Natural killer cell treated with Interleukin-12 subunit alpha and Interleukin-12 subunit beta and Interleukin-15 and Interleukin-18, amount 100 ng/mL, for 72 hours (primary cell): Measurements from ENCODE around the gene KAT6B. TPM values are rescaled to one million over a fixed set of nuclear protein-coding genes. Genes with fewer than 3 reads are reported as not detected.

Experiments used
- ATAC-seq, 2 donors: fragments of 150-1000 bp; cut with Tn5 transposase in 1 of 2; sonication (Bioruptor Pico), chemical (Tn5 transposase) in 1 of 2; 2 replicates each; pipeline ENCODE4 v1.10.0; 2021
- DNase-seq: peaks from one replicate; pipeline ENCODE4 v3.0.0; 2022; ENCODE audit warnings: low spot score
- H3K27ac Mint-ChIP-seq, 2 donors: 1 replicate in 1 of 2; 2 replicates in 1 of 2; pipeline ENCODE4 v1.8.0; 2022; ENCODE audit warnings: mixed read lengths in 2 of 2, mild to moderate bottlenecking in 1 of 2, moderate library complexity in 1 of 2
- H3K27me3 Mint-ChIP-seq, 2 donors: 1 replicate in 1 of 2; 2 replicates in 1 of 2; pipeline ENCODE4 v1.8.0; 2022; ENCODE audit warnings: mixed read lengths in 2 of 2
- H3K36me3 Mint-ChIP-seq: one replicate; pipeline ENCODE4 v1.8.0; 2022; ENCODE audit warnings: mixed read lengths
- H3K4me1 Mint-ChIP-seq, 2 donors: 1 replicate in 1 of 2; 2 replicates in 1 of 2; pipeline ENCODE4 v1.8.0; 2022; ENCODE audit warnings: low read depth in 2 of 2, mixed read lengths in 2 of 2, mild to moderate bottlenecking in 1 of 2
- H3K4me3 Mint-ChIP-seq: one replicate; pipeline ENCODE4 v1.8.0; 2022; ENCODE audit warnings: mixed read lengths
- H3K9me3 Mint-ChIP-seq: 2 replicates; pipeline ENCODE4 v1.8.0; 2022; ENCODE audit warnings: mixed read lengths
- total RNA-seq, 2 donors: library from RNA; stranded (reverse); gene quantifications; one replicate each; pipeline ENCODE4 v1.2.3, GENCODE V29; 2022

Gene KAT6B
- total RNA-seq, 2 donors from 2014 or later: 26.7 to 27.9 TPM

DNA sequence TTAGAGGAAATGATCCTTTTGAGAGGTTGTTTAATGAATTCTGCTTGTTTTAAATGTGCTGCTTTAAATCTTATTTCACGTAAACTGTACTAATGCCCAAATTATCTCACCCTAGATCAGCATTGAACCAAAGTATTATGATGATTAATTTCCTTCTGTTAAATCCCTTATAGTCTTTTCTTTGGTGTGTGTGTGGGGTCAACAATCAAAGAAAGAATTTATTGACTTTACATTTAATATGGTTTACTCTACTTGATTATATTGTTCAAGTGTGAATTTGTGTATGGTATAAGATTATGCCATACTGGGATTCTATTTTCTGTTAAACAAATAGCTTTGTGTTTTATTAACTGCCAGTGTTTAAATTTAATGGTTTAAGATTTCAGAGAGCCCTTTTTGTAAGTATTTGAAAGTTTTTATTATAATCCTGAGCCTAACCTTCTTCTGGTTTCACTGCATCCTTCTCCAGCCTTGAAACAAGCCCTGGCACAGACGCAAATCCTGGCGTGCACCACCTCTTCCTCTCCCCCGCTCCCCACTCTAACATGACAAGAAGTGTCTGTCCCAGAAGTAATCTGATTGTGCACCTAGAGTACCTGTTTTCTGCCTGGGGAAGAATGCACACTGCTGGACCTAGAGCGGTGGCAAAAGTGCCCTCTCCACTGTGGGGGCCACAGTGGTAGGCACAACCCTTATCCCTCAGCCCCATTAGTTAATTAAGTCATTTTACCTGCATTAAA lies 70.6 kb downstream of the KAT6B start:
- ATAC-seq: no peak
- peak overlapping the region; percentile 15 for H3K4me3 Mint-ChIP-seq
- no peaks in the 10 kb centered on the region for H3K27me3 Mint-ChIP-seq

DNA sequence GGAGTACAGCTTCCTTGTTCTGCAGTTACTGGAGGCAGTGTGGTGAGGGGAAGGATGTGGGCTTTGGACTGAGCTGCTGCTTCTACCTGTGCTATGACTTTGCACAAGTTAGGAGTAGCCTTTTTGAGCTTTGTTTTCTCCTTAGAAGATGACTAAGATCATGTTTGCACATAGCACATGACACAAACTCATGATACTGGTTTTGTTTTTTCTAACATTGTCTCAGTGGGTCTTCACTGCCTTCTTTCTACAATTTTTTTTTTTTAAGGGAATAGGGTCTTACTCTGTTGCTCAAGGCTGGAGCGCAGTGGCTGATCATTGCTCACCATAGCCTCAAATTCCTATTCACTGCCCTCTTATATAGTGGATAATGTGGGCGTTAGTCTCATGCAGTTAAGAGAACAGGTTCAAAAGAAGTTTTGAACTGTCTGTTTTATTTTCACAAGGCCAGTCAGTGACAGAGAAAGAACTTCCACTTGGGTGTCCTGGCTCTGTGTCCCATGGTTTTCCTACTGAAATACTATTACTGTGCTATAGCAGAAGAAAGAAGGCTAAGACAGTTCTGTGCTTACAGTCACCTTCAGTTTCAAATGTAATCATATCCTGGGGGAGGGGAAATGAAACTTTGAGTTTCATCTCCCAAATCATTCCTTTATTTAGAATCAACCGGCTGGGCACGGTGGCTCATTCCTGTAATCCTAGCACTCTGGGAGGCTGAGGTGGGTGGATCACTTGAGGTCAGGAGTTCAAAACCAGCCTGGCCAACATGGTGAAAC lies 72.0 kb downstream of the KAT6B start:
- Mint-ChIP-seq H3K4me1 (peaks cover 55 to 56% of the 10 kb centered on the region in 2 donors), H3K27me3 (no peaks in the 10 kb centered on the region), H3K4me3 (peak overlapping the region; percentile 72), H3K36me3 (no peaks in the 10 kb centered on the region), H3K27ac (peak overlapping the region; percentile 83 to 93), H3K9me3 (no peaks in the 10 kb centered on the region)
- DNase-seq: no peak
- ATAC-seq: peak; percentile 82 to 91

More for the DNA sequence above, 70.6 kb downstream of the KAT6B start:
- Mint-ChIP-seq H3K27ac (peak overlapping the region; percentile 83 to 93), H3K4me1 (peaks cover 58 to 61% of the 10 kb centered on the region in 2 donors), H3K36me3 (no peaks in the 10 kb centered on the region), H3K9me3 (no peaks in the 10 kb centered on the region)
- DNase-seq: no peak

DNA sequence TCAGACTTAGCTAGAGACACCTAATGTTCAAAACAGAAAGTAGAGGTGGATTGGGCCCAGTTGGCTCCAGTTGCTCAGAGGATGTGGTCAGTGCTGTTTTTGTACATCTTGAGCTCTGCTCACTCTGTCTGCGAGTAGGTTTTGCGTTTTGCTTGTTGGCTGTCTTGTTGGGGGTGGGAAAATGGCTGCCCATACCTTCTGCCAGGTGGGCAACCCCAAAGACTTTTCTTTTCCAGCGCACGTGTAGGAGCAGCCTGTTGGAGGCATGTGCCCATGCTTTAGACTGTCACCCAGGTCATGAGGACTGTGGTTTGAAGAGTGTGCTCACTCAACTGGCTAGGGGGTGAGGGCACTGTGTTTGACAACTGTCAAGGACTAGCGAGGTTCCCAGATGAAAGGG lies 73.9 kb downstream of the KAT6B start:
- H3K27ac Mint-ChIP-seq: peak overlapping the region; percentile 88 to 92
- H3K27me3 Mint-ChIP-seq: no peaks in the 10 kb centered on the region
- no peaks in the 10 kb centered on the region for H3K36me3 Mint-ChIP-seq
- H3K4me3 Mint-ChIP-seq: peak overlapping the region; percentile 73
- DNase-seq (peak; percentile 68), ATAC-seq (peak; percentile 80)
- peaks cover 52 to 56% of the 10 kb centered on the region in 2 donors for H3K4me1 Mint-ChIP-seq
- no peaks in the 10 kb centered on the region for H3K9me3 Mint-ChIP-seq

DNA sequence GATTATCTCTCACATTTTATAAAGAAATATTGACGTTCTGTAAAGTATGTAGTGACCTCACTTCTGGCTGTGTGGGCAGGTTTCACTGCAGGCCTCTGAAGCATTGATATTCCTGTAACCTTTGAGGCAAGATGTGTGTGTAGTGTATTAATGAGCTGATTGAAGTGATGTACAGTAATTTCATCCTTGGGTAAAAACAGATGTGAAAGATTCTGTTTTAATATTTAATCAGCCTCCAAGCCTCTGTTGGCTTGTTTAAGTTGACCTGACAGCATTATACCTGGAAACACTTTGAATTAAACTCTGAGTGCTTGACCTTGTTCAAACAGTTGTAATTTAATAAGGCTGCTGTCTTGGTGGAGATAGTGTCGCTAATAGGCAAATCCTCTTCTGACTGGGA lies 74.9 kb downstream of the KAT6B start:
- H3K4me1 Mint-ChIP-seq: peaks cover 48 to 50% of the 10 kb centered on the region in 2 donors
- ATAC-seq (no peak), DNase-seq (no peak)
- peak overlapping the region; percentile 46 to 88 for H3K27ac Mint-ChIP-seq
- no peaks in the 10 kb centered on the region for H3K27me3 Mint-ChIP-seq
- H3K9me3 Mint-ChIP-seq: no peaks in the 10 kb centered on the region
- no peaks in the 10 kb centered on the region for H3K36me3 Mint-ChIP-seq
- H3K4me3 Mint-ChIP-seq: peak overlapping the region; percentile 4

DNA sequence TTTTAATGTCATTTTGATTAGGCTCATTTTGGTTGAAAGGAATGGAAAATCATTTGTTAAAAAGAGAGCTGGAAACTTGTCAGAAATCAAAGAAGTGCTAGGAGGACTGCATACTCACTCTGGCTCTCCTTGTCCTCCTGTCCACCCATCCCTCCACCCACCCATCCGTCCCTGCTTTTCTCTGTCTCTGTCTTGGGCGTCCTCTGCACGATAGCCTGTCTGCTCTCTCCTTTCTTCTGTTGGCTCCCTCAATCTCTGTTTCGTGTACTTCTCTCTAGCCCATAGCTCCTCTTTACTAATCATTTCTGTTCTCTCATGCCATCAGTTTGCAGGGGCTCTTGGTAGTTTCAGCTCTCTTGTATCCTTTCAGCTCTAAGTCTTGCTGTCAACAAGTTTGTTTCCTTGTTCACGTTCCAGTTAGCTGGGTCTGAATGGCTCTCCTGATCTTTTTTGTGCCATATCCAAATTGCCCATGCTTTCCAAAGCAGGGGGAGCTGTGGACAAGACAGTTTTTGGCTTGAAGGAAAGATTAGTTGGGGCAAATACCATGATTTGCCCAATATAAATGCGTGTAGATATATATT lies 75.6 kb downstream of the KAT6B start:
- Mint-ChIP-seq H3K27me3 (no peaks in the 10 kb centered on the region), H3K4me3 (no peak overlapping the region), H3K4me1 (peaks cover 46 to 47% of the 10 kb centered on the region in 2 donors), H3K9me3 (no peaks in the 10 kb centered on the region), H3K27ac (peak overlapping the region; percentile 46 to 88), H3K36me3 (no peaks in the 10 kb centered on the region)
- ATAC-seq (no peak), DNase-seq (no peak)

DNA sequence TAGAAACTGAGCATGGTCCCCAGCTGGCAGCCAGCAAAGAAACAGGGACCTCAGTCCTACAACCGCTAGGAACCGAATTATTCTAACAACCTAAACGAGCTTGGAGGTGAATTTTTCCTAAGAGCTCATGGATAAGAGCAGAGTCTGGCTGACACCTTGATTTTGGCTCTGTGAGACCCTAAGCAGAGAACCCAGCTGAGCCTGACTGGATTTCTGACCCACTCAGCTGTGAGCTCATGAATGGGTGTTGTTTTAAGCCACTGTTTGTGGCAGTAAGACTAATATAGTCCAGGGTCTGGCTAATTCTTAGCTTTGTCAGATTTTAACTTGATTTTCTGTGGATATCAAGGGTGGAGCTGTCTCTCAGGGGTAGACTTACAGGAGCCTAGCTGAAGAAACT lies 77.1 kb downstream of the KAT6B start:
- H3K27ac Mint-ChIP-seq: no peak overlapping the region

DNA sequence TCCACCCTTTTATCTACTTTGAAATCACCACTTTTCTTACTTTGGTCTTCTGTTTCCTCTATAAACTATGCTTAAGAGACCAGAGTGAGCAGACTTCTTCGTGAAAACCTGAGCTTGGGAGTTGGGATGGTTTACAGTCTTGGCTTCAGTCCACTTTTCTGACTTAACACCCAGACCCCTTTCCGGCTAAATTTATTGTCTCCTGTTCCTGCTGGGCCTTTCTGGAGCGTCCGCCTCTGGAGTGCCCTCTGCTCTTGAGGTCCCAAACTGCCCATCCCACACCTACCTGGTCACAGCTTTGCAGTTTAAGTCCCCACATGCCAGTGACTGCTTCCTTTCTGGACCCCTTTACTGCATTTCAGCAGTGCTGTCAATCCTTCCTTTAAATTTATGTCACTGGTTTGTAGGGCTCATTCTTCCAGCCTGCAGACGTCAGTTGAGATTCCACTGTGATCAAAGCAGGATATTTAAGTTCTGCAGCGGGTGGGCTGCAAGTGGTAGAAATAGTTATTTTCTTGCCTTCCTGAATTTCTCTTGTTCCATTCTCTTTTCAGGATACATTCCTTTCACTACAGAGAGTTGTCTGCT lies 80.3 kb downstream of the KAT6B start:
- Mint-ChIP-seq H3K27ac (no peak overlapping the region), H3K4me1 (peaks cover 11 to 30% of the 10 kb centered on the region in 2 donors), H3K4me3 (no peak overlapping the region), H3K27me3 (no peaks in the 10 kb centered on the region), H3K9me3 (no peaks in the 10 kb centered on the region), H3K36me3 (no peaks in the 10 kb centered on the region)
- DNase-seq (no peak), ATAC-seq (no peak)

More for the DNA sequence above, 77.1 kb downstream of the KAT6B start:
- DNase-seq (no peak), ATAC-seq (no peak)
- Mint-ChIP-seq H3K36me3 (no peaks in the 10 kb centered on the region), H3K4me3 (no peak overlapping the region), H3K27me3 (no peaks in the 10 kb centered on the region), H3K4me1 (peaks cover 30 to 41% of the 10 kb centered on the region in 2 donors), H3K9me3 (no peaks in the 10 kb centered on the region)

DNA sequence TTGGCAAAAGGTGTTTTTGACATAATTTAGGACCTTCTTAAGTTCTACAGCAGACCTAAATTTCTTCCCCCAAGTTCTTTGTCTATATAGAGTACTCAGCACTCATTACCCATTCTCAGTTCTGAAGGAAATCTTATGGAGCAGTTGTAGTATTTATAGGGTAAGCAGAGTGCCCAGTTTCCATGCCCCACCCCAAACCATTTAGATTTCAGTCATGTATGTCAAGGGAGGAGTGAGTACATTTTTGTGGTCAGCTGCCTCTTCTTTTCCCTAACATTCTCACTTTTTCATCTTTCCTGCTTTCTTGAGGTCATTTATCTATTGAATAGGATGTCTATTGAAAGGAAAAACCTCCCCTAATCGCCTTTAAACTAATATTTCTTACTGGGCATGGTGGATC lies 83.3 kb downstream of the KAT6B start:
- Mint-ChIP-seq H3K27me3 (no peaks in the 10 kb centered on the region), H3K36me3 (no peaks in the 10 kb centered on the region), H3K9me3 (no peaks in the 10 kb centered on the region), H3K4me3 (no peak overlapping the region), H3K4me1 (peaks cover 12 to 30% of the 10 kb centered on the region in 2 donors), H3K27ac (no peak overlapping the region)
- ATAC-seq (no peak), DNase-seq (no peak)

DNA sequence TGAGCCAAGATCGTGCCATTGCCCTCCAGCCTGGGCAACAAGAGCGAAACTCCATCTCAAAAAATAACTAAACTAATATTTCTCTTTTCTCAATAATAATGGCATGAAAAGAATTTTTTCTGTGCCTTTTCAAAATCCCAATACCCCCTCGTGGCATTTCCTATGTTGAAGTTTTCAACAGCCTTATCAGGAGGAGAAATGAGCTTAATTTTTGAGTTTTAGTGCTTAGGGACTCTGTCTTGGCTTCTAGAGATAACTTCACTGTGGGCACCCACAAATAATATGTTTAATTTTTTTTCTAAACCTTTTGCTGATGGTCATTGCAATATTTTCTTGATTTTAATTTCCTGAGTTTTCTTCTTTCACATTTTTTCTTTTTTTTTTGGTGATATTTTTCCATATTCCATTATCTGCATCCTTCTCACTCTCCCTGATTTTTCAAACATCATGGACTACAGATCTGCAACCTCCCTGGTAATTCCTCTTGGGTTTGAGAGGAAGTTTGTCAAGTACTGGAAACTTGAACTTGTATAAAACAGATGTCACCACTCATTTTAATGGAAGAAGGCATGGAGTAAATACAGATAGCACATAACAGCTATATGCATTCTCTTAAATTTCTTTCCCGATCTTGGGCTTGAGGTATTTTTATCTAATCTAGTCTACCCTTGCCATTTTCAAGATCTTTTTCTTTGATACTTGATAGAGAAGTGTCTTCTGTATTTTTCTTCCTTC lies 84.0 kb downstream of the KAT6B start:
- ATAC-seq: no peak
- H3K4me3 Mint-ChIP-seq: no peak overlapping the region
- no peaks in the 10 kb centered on the region for H3K9me3 Mint-ChIP-seq
- H3K36me3 Mint-ChIP-seq: no peaks in the 10 kb centered on the region
- peaks cover 16 to 31% of the 10 kb centered on the region in 2 donors for H3K4me1 Mint-ChIP-seq
- no peak overlapping the region for H3K27ac Mint-ChIP-seq
- DNase-seq: no peak
- H3K27me3 Mint-ChIP-seq: no peaks in the 10 kb centered on the region

DNA sequence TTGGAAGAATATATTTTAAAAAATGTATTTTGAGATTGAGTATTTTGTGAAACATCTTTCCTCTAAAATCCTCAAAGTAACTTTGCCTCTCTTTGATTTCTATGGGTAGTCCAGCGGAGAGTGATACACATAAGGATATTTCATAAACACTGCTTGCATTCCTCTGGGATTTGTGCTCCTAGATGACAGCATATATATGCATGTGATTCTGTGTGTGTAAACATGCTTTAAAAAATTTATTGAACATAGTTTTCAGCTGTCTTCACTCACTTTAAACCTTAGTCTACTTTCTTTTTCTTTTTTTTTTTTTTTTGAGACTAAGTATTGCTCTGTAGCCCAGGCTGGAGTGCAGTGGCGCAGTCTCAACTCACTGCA lies 84.6 kb downstream of the KAT6B start:
- H3K36me3 Mint-ChIP-seq: no peaks in the 10 kb centered on the region
- DNase-seq: no peak
- ATAC-seq: no peak
- no peak overlapping the region for H3K27ac Mint-ChIP-seq
- peaks cover 17 to 31% of the 10 kb centered on the region in 2 donors for H3K4me1 Mint-ChIP-seq
- H3K27me3 Mint-ChIP-seq: no peaks in the 10 kb centered on the region
- H3K9me3 Mint-ChIP-seq: no peaks in the 10 kb centered on the region
- no peak overlapping the region for H3K4me3 Mint-ChIP-seq

DNA sequence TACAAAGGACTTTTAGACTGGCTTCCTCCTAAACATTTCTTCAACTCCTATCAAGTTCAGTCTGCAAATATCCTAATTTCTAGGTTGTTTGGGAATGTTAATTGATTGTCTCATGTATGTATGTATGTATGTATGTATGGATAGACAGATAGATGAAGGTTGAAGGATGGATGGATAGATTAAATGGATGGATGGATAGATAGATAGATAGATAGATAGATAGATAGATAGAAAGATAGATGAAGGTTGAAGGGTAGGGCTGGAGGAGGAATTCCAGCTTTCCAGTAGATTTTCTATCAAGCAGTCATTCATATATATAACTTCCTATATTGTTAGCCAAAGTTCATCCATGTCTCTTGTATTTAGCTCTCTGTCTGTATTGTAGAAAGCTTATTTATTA lies 85.8 kb downstream of the KAT6B start:
- no peaks in the 10 kb centered on the region for H3K27me3 Mint-ChIP-seq
- no peaks in the 10 kb centered on the region for H3K9me3 Mint-ChIP-seq
- DNase-seq (no peak), ATAC-seq (no peak)
- H3K27ac Mint-ChIP-seq: no peak overlapping the region
- no peaks in the 10 kb centered on the region for H3K36me3 Mint-ChIP-seq
- H3K4me1 Mint-ChIP-seq: peaks cover 23 to 29% of the 10 kb centered on the region in 2 donors
- no peak overlapping the region for H3K4me3 Mint-ChIP-seq

DNA sequence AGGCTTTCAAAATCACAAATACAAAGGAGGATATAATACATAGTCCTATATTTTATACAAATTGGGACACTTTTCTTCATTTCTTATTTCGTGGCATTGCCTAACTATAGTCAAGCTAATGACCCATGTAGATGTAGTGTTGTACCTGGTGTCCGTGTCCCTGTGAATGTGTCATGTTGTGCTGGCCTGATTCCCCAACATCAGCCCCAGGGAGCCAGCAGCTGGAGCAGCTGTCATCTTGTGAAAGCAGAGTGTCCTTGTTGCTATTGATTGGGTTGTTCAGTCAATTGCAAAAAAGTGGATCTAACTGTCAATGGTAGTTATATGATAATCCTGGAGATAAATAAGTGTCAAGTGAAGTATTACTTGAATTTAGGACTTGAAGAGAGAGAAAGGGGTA lies 86.3 kb downstream of the KAT6B start:
- Mint-ChIP-seq H3K27me3 (no peaks in the 10 kb centered on the region), H3K27ac (no peak overlapping the region), H3K9me3 (no peaks in the 10 kb centered on the region), H3K4me3 (peak overlapping the region; percentile 23), H3K4me1 (peaks cover 27 to 31% of the 10 kb centered on the region in 2 donors), H3K36me3 (no peaks in the 10 kb centered on the region)
- no peak for DNase-seq
- ATAC-seq: no peak

DNA sequence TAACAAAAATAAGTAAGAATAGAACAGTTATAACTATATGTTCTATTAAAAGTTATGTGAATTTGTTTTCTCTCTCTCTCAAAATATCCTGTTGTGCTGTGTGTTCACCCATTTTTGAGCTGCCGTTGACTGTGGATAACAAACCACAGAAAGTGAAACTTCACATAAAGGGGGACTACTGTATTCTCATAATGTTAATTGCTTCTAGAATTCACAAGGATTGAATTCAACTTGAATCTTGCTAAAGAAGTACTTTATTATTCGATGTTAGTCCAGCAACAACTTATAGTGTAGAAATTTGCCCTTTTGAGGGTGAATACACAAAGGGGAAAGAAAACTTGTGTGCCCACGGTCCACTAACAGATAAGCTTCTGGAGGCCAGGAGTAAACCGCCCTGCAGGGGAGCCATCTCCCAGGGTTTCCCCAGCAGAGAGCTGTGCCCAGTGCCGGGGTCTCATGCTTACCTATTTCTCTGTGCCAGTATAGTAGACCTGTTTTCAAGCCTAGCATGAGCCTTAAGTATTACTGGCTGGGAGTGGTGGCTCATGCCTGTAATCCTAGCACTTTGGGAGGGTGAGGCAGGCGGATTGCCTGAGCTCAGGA lies 87.1 kb downstream of the KAT6B start:
- Mint-ChIP-seq H3K36me3 (no peaks in the 10 kb centered on the region), H3K27me3 (no peaks in the 10 kb centered on the region), H3K4me3 (peak overlapping the region; percentile 51), H3K9me3 (no peaks in the 10 kb centered on the region), H3K27ac (peak overlapping the region in 1 of 2 donors; percentile 69), H3K4me1 (peaks cover 28 to 31% of the 10 kb centered on the region in 2 donors)
- ATAC-seq: peak; percentile 51 to 70
- no peak for DNase-seq
